Dermis blood vessel endothelial cell (primary cell): ENCODE results near the gene ABCC4. TPM values are rescaled to one million over a fixed set of nuclear protein-coding genes. Genes with fewer than 3 reads are reported as not detected.

Experiments used
- DNase-seq: peaks from one replicate; pipeline ENCODE4 v3.0.0; 2010
- total RNA-seq: library from RNA; depleted of rRNA; stranded (reverse); fragments of >200 nt; gene quantifications from 2 replicates; pipeline ENCODE4 v1.2.3, GENCODE V29; 2014

The ABCC4 gene
- total RNA-seq, 1 donor from 2014 or later: 6.1 TPM

DNA sequence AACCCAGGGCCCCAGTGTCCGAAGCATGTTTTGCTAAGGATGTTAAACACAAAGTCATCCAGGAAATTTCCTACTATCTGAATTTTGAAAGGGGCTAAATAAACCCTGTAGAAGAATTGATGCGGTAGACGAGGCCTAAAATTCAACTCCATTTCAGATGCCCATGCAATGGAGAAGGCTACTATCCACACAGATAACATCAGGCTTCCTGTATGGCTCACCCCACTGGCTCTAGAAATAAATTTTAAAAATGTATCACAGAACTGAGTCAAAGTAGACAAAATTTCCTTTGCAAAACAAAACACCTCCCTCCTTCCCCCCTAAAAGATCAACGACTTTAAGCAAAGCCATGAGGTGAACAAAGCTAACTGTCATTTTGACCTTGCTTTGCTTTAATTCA lies 188.4 kb downstream of the ABCC4 start:
- peak; percentile 24 for DNase-seq

DNA sequence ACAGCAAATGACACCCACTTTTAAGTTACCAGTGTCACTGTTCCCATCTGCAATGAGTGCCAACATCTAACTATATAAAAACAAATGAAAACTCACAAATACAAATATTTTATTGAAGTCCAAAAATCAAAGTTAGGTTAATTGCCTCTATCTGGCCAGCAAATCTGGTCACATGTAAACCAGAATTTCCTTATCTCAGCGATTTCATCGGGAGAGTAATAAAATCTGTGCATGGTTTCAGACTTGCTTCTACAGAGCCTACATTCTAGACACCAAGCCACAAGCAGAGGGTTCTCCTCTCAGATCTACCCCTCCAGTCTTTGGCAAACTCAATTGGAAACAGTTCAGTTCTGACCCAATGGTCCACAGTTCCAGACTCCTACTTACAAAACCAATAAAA lies 189.6 kb downstream of the ABCC4 start:
- DNase-seq: no peak

DNA sequence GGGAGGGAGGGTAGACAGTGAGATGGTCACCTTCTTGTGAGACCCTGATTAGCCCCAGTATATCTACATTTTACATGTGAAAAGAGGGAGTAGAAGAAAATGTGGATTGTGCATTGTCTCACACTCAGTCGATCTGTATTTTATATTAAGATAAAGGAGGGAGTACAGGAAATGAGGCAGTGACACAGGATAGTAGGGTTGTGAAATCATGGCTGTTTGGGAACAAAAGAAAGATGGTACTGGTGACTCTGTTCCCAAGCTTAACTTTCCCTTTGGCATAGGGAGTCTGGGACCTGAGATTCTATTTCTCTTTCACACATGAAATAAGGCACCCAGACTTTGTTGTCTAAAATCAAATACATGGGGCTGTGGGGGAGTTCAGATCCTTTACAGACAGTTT lies 194.7 kb downstream of the ABCC4 start:
- DNase-seq: no peak

DNA sequence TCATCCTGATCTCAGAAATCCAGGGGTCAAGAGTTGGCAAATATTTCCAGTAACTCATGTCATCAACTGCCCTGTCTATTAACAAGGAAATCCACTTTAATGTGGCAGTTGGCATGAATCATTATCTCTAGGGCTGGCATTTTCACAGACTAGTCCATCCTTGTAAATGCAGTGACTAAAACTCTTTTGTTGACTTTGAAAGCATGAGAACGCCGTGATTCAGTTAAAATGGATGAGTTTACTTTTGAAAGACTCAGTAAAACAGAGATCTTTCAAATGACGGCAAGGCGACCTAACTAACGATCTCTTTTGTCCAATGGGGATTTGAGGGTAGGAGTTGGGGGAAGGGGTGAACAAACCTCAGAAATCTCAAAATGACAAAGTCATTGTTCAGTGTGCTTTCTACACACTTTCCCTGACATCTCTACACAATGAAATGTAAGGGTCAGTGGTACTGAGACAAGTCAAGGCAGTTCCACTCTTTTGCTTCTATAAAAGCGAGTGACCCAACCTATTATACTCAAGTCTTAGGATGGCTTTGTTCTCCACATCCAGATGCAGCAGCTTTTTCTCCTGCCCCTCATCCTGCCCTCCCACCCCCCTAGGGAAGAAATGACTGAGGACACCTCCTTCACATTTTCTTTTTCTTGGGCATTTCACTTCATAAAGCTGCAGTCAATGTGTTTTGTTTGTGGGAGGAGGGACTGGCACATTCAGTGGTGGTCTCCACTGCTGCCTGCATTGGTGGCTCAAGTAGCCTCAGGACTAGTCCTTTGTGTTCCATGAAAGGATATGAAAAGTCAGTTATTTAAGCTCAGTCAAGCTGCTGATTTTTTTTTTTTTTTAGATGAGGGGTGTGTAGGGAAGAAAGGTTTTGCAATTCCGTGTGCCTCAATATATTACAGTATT lies 200.5 kb downstream of the ABCC4 start:
- DNase-seq: peak; percentile 54

DNA sequence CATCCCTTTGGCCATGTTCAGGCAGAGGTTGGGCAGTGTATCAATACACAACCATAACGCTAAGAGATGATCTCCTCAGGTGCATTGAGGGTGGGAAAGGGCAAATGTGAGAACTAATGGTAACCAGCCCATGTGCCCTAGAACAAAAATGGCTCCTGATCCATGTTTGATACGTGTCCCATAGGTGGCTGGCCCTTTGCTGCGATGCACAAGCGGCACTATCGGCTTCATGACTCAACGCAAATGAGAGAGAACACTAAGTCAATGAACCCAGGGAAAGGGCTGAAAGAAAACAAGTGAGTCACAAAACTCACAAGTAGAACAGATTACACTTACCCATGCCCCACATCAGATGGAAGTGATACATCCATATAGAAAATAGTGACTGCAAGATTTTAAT lies 201.7 kb downstream of the ABCC4 start:
- DNase-seq: peak; percentile 76

DNA sequence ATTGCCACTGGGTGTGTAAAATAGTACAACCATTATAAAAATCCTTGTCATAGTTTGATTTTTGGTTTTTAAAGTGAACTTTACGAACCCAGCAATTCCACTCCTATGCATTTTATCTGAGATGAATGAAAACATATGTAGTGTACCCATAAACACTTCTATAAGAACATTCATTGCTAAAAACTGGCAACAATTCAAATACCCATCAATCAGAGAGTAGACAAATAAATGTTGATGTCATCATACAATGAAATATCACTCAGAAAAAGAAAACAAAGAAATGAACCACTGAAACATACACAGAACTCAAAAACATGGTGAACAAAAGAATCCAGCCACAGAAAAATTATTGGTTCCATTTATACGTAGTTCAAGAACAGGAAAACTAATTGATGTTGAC lies 202.3 kb downstream of the ABCC4 start:
- DNase-seq: no peak

DNA sequence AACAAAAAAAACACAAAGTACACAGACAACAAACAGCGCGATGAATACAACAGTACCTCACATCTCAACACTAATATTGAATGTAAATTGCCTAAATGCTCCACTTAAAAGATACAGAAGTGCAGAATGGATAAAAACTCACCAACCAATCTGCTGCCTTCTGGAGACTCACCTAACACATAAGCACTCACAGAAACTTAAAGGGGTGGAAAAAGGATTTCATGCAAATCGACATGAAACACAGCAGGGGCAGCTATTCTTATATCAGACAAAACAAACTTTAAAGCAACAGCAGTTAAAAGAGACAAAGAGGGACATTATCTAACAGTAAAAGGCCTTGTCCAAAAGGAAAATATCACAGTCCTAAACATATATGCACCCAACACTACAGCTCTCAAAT lies 209.5 kb downstream of the ABCC4 start:
- no peak for DNase-seq

DNA sequence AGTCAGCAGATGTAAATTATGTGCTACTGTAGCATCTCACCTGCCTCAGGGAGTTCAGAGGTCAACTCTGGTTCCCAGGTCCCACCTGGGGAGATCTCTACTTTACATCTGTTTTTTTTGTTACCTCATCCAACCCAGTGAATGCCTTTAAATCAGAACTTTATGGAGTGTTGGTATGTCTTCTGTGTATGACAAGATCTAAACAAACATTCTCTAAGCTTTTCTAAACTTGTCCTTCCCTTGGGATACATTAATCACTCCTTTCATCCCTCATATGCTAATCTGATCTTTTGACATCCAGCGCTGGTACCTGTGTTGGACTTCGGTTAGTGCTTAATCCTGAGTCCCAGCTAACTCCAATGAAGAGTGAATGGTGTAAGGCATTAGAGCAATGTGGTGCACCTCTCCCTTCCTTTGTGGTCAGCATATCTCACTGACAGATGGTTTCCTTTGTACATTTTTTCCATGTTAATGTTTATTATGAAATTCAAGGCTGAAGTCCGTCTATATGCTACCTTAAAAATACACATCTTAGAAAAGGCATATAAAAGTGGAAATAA lies 213.4 kb downstream of the ABCC4 start:
- DNase-seq: peak; percentile 69

DNA sequence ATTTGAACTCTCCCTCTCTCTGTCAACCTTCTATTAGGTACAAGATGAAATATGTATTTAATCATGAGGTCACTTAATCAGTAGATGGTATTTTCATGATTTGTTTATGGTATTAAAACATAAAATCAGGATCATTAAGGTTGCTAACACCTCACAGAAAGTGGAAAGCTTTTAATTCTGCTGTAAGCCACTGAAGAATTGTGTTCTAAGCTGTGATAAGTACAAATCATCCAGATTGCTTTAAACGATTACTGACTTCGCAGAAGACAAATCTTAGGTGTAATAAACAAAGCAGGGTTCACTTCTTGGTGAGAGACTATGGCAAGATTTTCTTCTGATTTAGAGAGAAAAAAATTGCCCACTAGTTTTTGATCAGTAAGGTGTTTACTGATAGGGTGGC lies 214.5 kb downstream of the ABCC4 start:
- no peak for DNase-seq

DNA sequence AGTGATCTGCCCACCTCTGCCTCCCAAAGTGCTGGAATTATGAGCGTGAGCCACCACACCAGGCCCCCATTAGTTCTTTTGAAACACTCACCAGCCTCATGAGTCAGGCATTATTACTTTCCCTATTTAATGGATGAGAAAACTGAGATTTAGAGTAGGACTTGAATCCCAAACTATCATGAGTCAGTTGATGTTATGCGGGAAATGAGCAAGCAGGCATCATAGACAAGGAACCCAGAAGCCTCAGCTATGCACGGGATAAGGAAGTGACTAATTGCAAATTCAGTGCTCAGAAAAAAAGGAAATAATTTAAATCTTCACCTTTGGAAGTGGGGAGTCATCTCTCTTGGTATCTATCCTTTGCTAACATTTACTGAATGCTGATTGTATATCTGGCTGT lies 217.5 kb downstream of the ABCC4 start:
- peak; percentile 86 for DNase-seq

DNA sequence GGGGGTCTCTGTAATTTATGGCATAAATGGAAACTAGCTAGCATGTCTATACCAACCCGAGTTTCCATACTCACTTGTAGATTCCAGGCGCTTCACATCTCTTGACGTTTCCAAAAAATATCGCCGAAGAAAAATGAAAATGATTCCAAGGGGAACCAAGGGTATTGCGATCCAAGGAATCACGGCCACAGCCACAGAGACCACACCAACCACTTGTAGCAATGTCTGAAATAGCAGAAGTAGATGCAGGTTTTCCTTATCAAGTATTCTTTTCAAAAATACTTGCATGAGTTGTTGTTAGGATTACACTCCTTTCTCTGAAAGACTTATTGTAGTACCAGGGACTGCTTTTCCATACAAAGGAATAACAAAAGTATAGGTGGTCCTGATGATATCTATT lies 218.2 kb downstream of the ABCC4 start:
- DNase-seq: no peak

DNA sequence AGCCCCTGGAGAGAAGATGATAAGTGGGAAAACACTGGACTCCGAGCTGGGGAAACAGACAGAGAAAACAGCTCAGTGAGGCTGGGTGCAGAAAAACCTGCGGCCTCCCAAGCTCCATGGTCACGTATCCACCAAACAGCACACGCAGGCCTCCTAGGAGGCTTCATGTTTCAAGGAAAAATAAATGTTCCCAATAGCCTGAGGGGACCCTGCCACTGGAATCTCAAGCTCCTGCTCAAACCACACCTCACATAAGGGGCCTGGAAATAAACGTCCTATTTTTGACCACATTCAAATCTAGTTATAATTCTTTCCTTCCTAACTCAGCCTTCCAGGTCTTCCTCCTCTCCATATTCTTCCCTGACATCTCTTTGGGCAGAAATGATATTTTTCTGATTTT lies 225.7 kb downstream of the ABCC4 start:
- DNase-seq: no peak

DNA sequence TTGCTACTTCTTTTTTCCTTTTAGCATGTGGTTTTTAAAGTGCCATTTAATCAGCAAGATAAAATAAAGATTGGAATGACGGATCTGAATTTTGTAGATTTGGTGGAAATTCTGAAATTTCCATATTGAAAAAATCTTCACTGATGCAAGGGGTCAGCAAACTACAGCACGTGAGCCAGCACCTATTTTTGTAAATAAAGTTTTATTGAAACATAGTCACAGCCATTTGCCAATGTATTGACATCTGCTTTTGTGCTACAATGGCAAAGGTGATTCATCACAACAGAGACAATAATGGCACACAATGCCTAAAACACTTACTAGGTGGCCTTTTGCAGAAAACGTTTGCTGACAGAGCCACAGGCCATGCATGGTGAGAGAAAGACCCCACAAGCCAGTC lies 226.4 kb downstream of the ABCC4 start:
- DNase-seq: no peak

DNA sequence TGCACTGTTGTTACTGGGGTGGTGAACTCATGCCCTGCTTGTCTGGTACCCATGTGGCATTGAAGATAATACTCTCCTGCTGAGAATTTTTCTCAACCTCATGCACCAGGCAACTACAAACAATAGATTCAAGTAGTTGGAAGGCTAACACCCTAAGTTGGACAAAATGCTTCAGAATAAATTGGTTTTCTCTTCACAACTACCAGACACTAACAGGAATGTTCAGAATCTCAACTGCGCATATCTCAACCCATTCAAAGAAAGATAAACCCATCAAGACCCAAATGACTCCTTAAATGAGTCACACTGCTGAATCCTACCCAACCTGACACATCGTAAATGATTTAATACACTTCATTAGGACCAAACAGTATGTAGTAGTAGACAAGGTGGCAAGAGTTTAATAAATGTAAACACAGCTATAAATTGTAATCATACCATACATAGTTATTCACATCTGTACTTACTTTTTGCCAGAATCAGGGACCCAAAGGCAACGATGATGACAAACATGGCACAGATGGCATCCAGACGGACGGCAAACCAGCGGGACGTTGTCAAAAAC lies 227.4 kb downstream of the ABCC4 start:
- no peak for DNase-seq

DNA sequence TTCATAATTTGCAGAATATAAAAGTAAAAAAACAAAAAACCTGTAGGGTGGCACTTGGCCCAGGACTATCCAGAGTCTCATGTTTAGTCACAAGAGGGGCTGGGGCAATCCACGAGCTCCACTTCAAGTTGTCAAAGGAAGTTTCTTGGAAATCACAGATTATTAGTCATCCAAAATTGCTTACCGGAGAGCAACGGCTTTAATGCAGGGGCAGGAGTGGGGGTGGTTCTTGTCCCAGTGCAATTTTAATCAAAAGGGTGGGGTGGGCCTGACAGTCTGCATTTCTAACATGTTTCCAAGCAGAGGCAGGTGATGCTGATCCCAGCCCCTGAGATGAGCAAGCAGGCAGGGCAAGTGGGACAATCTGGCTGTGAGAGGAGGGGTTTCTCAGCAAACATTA lies 233.9 kb downstream of the ABCC4 start:
- peak; percentile 32 for DNase-seq

DNA sequence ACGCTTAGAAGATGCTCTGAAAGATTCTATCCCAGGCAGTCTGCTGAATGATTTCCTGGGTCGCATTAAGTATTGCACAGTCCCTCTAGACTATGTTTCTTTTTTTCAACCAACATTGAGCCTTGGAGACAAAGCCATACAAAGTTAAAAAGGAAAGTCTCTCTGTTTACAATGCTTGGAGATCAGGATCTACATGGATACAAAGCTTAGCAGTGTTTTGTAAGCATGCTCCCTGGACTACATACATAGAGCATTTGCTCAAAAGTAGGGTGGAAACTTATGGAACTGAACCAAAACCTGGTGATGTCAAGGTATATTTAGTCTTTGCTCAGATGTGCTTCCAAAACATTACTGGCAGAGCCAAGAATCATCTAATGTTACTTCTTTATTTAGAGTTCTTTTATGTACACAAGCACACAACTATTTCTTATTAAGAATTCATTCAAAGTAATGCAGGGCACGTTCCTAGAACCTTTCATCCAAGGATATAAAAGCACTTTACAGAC lies 241.2 kb downstream of the ABCC4 start:
- no peak for DNase-seq

DNA sequence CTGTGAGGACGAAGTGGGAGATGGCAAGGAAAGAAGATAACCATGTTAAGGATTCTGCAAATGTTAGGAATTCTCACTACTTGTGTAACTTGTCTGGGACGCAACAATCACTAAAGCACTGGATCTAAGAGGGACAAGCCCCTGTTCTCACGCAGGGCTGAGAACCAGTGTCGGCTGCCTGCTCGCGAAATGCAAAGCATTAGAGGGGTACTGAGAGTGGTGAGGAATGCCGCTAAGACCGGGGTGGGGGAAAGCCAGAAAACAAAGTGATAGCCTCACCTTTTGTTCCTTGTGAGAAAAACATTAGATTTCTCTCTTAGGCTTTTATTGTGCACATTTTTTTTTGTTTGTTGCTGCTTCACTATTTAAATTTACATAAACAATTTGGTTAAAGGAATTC lies 241.9 kb downstream of the ABCC4 start:
- no peak for DNase-seq

DNA sequence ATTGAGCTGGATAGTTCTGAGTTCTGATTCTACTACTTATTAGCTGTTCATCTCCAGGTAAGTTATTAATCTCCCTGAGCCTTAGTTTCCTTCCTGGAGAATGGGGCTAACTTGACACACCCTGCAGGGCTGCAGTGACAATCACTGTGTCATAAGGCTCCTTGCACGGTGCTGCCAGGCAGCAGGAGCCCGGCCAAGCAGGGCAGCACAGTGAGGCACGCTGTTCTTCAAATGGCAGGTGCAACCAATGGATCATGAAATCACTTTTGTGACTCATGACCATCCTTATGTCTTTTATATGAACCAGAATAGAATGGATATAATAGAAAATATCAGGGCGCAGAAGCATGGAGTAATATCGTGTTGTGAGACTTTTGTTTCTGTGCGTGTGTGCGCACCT lies 242.6 kb downstream of the ABCC4 start:
- DNase-seq: no peak

DNA sequence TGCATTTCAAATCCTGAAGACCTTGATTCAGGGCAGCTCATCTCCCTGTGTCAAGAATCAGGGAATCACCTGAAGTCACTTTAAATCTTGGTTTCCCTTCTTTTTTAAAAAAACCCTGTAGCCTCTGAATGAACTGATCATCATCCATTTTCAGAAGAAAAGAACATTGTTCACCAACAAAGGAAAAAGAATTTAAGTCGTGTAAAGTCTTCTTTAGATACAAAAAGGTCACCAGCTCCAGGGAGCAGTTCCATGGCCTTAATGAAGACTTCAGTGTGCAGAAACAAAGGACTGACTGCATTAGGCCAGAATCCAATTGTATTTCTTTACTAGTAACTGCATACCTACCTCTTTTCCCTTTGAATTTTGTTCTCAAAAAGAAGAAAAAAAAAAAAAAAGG lies 245.0 kb downstream of the ABCC4 start:
- DNase-seq: no peak

DNA sequence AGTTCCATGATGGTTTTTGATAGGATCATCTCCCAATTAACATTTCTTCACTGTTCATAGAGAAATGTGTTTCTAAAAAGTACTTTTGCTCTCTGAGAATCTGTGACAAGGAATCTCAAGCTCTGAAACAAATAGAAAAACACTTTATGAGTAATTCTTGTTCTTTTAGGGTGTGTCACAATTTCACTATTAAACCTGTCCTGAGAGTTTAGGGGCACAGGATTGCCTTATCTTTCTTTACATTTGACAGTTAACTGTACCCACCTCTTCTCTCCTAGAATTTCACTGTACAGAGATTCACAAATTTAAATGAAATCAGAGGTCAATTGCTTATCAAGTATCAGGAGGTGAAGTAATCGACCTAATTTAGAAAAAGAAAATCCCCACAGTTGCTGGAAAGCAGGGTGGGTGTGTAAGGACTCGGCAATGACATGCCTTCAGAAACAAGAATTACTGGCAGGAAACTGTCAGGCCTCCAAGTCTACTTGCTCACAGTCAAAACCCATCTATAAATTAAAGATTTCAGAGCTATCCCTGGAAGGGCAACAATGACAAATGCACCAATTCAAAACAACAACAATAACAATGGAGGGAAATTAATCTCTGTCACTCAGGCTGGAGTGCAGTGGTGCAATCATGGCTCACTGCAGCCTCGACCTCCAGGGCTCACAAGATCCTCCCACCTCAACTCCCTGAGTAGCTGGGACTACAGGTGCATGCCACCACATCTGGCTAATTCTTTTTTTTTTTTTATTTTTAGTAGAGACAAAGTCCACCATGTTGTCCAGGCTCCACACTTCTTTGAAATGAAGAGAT lies 250.2 kb downstream of the ABCC4 start:
- no peak for DNase-seq

DNA sequence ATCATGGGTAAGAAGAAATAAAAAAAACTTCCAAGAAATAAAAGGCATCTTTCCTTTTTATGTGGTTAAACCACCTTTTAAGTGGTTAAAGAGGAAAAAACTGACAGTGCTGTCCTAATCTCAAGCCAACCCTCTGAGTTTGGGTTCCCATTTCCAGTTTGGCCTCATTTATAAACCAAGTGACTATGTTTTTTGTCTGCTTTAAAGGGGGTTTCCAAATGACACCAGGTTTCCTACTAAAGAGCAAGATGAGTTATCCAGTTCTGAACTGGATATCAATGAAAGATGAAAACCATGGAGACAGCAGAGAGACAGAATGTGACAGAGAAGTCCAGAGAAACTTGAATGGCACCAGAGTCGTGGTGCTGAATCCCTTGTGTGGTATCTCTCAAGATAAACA lies 251.5 kb downstream of the ABCC4 start:
- DNase-seq: no peak

DNA sequence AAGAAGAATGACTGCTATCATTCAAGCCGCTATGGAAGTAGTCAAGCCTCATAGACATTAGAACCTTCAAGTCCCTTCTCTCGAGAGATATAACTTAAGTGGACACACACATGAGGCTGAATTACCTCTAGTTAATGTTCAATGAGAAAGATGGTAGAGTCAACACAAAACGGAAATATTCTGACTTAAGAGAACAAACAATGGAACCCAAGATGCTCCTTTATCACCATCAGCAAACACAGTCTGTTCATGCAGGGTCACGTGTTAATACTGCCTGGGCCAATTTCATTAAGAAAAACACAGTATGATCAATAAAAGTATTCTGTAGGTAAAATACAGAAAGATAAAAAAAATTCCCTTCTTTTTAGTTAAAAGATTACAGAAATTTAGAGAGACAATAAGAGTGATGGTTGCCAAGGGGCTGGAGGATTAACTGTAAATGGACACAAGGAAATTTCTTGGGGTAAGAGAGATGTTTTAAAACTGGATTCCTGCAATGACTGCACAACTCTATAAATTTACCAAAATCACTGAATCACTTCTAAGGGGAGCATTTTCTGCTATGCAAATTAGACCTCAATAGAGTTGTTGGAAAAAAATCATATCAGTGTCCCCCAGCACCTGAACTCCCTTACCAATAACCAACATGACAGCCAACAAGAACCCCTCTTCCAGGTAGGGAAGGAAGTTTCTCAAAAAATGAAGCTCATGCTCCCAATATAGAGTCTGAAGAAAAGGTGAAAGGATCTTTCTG lies 256.6 kb downstream of the ABCC4 start:
- no peak for DNase-seq
